GM19395 (cell line): ENCODE measurements around the gene CELSR3.

Experiments
- ATAC-seq: cut with Tn5 transposase; IDR thresholded peaks from one replicate; pipeline ENCODE4 v1.9.1; 2021; ENCODE audit warnings: mild to moderate bottlenecking, moderate library complexity; ENCODE audit not compliant: unreplicated experiment

The CELSR3 gene

DNA sequence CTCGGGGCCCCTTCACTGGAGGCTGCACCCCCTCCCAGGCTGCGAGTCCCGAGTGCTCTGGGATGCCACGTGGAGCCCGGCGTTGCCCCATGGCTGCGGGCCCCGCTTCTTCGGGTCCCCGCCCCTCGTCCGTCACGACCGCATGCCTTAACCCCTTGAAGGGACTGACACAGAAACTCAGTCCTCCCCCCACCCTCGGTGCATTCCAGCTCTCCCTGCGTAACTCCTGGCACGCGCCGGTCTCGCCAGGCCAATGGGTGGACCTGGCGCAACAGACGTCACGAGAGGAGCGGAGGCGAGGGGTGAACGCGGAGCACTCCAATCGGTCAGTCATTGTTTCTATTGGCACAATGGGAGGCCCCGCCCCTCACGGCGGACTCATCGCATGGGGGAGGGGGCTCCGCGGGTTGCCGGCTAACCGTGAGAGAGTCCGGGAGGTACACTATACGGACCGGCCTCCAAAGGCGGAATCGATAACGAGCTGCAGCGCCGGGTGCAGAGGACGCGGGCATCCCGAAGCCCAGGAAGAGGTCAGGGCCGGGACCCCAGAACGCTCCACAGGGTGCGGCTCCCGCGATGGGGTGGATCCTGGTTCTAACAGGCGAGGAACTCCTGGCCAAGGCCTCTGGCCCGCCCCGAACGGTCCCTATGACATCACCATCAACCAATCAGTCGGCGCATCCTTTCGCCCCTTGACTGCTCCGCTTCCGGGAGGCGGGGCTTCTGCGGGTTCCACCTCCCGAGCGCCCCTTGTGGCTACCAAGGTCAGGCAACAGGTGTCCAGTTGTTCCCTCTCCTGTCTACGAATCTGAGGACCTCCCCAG, 1.0 kb upstream of the CELSR3 start:
- ATAC-seq, result peak; percentile 89

DNA sequence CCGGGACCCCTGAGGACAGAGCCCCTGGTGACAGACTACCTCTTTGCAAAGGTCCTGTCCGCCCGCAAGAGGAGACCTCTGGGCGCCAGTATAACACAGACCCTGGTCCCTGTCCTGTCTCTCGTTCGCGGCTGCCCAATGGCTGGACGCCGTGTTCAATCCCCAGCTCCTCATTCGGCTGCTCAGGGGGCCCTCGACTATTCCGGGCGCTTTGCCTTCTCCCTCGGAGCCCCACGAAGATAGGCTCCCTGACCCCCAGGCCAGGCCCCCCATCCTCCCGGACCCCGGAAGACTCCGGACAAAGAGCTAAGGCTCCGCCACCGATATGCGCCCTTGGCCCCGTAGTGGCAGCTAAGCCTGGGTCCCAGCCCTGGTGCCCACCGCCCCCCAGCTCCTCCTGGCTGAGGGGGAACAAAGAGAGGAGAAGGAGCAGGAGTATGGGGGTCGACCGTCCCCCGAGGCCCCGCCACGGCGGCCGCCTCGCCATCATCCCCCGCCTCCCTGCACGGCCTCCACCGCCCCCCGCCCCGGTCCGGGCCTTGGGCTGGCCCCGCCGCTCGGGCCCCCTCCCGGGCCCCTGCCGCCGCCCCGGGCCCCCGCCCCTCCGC, 437 bp downstream of the CELSR3 start:
- no peak for ATAC-seq

DNA sequence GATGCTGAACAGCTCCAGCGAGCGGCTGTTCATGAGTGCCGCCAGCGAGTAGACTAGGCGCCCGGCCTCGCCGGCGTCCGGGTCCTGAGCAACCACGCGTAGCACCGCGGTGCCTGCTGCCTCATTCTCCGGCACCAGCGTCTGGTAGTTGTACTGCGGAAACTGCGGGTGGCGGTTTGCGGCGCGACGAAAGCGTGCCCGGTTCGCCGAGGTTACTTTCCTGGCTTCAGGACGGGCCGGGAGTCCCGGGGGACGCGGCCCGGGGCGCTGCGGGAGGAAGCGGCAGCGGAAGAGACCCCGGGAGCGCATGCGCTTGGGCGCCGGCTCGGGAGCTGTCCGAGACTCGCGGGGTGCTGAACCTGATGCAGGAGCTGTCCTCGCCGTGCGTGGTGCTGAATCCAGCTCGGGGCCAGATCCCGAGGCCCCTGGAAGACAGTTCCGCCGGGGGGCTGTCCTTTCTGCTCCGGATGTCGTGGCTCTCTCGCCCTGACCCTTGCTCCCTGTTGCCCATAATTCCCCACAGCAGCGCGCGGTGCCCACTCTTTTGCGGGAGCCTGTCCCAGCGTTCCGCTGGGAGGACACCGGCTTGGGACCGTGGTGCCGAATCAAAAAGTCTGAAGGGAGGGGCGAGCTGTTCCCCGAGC, 1.1 kb downstream of the CELSR3 start:
- ATAC-seq, result no peak

DNA sequence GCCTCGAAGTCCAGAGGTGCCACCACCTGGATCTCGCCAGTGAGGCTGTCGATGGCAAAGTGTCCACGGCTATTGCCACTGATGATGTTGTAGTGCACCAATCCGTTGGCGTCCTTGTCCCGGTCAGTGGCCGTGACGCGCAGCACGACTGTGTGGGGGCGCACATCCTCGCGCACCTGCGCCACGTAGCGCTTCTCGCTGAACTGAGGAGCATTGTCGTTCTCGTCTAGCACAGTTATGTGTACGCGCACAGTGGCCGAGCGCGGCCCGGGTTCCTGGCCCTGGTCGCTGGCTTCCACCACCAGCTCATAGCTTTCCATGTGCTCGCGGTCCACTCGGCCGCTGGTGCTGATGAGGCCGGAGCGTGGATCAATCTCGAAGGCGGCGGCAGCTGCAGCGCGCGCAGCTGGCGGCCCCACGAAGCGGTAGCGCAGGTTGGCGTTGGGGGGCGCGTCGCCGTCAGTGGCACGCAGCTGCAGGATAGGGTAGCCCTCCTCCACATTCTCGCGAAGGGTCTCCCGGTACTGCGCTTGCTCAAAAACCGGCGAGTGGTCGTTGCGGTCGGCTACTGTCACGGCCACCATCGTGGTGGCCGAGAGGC, 1.8 kb downstream of the CELSR3 start:
- ATAC-seq, result no peak

DNA sequence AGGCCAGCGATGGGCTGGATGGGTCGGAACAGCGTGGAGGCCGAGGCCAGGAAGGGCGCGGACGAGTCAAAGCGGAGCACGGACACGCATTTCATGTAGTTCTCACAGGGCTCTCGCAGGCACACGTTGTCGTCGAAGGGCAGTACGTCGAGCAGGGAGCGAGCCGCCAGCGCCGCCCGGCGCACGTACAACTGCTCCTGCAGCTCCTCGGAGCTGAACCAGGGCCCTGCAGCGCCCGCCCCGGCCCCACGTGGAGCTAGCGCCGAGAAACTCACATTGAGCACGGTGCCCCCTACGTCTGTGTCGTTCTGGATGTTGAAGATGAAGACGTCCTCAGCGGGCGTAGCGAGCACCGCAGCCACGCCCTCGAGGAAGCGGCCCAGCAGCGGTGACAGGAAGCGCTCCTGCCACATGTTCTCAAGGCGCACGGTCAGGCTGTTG, 5.8 kb downstream of the CELSR3 start:
- ATAC-seq, result no peak

DNA sequence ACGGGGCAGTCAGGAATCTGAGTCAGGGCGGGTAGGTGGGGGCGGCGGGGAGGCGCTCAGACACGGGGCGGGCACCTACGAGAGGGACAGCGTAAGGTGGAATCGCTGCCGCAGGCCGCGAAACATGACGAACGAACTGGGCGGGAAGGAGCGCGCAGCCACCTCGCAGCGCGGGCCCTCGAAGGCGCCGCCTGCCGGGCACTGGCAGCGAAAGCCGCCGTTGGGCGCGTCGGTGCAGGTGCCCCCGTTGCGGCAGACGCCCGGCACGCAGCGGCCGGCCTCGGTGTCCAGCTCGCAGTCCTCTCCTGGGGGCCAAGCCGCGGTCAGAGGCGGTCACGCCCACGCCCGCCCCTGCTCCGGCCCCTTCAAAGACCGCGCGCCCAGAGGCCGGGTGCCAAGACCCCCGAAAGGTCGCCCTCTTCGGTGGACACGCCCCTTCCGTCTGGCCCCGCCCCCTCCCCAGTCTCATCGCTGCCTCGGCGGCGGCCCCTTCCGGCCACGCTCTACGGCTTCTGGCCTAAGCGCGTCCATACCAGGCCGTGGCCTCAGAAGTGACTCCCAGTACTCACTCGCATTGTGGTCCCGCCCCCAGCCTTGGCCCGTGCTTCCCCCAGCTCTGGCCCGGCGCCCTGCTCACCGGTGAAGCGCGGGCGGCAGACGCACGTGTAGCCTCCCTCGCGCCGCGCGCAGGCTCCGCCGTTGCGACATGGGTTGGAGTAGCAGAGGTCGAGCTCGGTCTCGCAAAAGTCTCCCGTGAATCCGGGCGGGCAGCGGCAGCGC, 6.4 kb downstream of the CELSR3 start:
- peak; percentile 51 for ATAC-seq

DNA sequence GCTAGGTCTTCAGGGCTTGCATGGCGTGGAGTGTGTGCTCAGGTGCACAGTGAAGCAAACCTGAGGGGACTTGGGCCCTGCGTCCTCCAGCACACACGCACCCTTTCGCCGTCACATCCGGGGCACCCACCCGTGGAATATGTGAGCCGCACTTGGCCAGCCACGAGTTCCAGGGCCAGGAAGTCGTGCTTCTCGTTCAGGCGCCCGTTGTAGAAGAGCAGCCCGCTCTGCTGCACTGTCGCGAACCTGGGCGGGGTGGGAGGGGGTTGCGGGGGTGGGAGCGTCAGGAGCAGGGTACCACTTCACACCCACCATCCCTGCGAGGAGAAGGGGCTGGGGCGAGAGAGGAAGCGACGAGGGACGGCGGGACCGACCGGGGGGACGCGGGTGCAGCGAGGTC, 7.1 kb downstream of the CELSR3 start:
- no peak for ATAC-seq

DNA sequence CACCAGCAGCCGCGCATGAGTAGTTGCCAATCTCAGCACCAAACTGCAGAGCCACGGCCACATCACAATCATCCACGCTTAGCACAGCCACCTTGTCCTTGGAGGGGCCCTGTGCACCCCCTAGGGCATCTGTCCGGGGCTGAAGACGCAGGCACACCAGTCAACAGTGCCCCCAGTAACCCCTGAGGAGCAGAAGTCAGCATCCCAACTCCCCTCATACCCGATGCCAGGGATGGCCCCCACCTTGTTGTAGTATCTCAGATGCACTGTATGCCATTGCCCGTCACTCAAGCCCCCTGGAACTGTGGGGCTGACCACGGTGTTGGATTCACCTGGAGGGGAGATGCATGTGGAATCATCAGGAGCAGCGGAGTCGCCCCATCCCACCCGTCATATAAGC, 7.6 kb downstream of the CELSR3 start:
- no peak for ATAC-seq

DNA sequence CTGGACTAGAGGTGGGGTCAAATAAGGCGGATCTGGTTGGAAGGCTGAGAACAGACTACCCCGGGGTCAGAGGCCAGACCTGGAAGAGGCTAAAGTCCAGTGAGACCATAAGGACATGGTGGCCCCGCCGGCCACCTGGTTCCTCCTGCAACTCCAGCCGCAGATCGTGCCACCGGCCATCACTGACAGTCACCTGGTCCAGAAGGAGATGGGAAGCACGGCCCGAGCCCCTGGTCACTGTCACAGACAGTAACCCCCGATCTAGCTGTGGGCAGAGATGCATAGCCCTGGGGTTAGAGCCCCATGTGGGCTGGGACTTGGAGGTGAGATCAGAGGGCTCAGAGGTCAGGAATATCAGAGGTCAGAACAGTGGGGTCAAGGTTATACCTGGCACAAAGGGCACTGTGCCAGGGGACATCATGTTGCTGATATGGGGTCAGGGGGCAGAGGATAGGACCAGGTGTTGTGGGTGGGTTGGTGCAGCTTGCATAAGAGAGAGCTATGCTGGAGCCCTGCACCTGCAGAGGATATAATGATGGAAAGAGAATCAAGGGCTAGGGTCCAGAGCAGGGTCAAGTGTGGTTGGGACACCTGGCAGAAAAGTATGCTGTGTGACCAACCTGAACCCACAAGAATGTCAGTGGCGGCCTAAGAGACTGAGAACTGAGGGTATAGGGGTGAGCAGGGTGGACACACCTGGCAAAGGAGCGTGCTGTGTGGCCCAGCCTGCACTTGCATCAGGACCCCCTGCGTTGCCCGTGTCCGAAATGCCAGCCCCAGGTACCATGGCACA, 9.6 kb downstream of the CELSR3 start:
- ATAC-seq, result no peak

DNA sequence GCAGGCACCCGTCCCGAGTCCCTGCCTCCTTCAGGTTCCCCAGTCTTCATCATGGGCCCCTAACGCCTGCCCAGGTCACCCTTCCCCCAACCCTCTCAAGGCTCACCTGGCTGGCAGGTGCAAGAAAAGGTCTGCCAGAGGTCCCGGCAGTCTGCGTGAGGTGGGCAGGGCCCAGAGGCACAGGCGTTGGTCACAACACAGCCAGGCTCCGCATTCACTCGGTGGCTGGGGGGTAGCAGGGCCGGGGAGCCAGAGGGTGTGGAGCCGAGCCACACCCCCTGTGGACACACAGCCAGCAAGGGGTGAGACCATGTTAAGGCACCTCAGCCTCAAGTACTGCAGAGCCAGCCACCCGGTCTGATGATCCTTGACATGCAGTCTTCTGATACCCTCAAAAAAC, 10.9 kb downstream of the CELSR3 start:
- no peak for ATAC-seq

DNA sequence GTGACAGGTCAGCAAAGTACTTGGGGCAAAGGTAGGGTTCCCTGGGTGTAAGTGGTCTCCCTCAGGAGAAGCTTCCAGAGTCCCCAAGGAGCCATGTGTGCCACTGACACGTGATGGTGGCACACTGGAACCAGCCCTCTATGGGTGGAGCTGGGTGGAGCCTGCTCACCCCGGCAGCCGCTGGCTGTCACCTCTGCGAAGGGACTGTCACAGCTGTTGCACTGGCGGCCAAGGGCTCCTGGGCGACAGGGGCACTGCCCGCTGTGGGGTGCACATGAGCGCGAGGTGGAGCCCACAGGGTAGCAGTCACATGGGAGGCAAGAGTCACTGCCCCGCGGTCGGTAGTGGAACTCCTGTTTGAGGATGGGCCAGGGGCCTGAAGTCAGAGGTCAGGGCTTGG, 12.0 kb downstream of the CELSR3 start:
- ATAC-seq, result no peak

DNA sequence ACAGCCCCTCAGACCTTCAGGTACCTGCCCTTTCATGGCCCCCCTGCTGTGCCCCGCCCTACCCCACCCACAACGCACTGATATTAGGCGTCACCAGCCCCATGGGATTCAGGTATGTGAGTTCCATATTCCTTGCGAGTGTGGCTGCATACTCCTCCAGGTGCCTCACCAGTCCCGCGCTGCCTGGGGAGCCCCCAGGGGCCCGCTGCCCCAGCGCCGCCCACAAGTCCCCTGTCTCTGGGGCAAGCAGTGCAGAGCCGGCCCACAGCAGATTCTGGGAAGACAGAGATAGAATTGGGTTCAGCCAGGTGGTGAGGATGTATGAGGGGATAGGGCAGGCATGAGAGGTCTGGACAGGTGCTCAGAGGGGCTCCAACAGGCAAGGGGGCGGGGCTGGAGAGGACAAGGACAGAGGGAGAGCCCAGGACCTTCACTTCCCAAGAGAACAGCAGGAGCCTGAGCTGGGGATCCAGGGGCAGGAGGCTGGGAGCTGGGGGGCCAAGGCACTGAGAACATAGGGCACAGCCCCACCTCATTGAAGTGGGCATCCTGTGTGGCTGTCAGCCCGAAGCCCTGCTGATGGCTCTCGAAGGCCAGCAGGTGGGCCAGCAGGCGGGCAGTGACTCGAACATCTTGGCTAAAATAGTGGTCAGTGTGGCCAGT, 14.4 kb downstream of the CELSR3 start:
- no peak for ATAC-seq

DNA sequence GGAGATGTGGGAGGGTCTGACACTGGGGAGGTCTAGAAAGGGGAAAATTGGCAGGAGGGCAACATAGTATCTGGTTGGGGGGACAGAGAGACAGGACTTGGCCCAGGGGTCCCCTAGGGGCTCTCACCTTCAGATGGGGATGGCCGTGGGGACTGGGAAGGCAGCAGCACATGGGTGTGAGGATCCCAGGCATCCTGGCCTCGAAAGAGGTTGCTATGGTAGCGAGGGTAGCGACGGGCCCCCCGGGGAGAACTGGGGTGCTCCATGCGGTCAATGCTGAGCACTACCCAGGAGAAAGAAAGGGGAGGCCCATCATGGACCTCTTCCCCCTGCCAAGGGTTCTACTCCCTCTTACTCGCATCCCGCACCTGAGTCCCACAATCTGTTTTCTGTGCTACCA, 15.0 kb downstream of the CELSR3 start:
- no peak for ATAC-seq

DNA sequence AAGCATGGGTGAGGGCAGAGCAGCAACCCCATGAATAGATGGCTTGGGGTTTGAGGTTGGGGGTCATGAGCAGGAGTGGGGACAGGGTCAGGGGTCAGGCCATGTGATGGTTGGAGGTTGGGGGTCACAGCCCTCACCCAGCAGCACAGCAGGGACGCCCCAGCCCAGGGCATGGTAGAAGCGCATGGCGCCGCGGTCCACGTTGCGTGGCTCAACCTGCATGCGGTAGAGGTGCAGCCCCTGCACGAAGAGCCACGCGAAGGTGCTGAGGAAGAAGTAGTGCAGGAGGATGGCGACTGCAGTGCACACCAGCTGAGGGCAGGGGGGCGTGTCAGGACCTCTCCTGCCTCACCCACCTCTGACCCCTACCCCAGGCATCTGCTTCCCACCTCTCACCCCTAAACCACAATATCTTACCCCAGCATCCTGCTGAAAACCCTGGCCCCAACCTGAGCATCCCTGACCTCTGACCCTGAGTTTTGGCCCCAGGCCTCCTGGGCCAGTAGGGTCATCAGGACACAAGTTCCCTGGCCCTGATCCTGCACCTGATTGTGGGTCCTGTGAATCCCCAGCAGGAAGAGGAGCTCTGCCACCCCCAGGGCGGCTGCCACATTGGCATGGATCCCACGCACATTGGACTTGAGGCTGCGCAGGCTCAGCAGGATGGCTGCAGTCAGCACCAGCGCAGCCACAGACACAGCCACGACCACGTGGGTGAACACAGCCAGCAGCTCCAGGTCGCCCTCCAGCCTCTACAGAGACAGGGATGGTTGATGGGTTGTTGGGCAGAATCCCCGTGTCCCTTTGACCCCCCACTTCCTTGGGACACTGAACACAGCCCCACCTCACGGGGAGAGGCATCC, 17.6 kb downstream of the CELSR3 start:
- ATAC-seq, result no peak

DNA sequence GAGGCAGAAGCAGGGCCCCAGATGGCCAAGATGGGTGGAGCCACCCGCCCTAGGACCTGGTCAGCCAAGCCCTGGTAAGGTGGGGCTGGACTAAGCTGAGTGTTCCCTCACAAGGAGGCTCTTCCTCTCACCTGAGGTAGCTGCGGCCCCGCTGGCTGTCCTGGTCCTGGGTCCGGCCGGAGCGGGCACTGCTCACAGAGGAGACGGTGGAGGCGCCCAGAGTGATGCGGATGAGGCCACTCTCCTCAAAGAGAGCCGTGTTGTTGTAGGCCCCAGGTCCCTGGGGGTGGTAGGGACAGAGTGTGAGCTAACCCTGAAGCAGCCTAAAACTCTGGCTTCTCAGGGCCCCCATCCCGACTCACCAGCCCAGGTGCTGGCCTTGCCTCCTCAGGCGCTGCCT, 20.1 kb downstream of the CELSR3 start:
- ATAC-seq, result no peak

DNA sequence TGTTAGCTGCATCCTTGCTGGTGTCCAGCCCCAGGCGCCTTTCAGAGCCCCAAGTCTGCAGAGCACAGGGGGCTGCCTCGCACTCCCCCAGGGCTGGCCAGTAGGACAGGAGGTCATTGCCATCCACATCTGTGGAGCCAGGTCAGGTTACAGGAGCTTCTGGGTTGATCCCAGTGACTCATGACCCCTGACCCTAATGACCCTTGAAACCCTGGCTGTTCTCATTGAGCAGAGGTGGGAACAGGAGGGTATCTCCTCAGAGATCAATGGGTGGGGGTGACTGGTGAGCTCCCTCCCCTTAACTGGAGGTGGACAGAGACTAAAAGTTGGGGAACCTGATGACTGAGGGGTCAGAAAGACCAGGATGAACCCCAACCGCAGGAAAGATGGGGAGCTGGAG, 21.3 kb downstream of the CELSR3 start:
- ATAC-seq, result no peak

DNA sequence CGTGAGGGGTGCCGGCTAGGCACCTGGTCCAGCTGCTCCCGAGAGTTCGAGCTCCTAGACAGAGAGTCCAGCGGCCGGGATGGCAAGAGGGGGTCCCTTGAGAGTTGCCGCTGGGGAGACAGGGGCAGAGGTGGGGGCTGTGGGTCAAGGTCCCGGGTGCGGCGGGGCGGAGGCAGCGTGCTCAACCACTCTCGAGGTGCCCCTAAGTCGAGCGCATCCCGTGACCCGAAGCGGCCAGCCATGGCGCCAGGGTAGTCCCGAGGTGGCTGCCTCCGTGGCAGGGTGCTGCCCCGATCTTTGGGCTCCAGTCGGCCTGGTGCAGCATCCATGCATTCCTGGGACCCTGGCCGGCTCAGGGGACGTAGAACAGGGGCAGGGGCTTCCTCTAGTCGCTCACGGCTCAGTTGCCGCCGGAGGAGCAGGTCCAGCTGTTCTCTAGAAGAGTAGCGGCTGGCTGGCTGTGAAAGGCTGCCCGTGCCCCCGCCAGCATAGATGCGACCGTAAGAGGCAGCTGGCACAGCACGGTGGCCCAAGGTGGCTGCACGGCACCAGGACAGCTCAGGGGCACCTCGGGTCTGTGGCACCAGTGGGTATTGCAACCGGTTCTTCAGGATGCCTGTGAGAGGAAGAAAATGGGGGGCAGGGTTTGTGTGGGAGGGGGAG, 22.6 kb downstream of the CELSR3 start:
- no peak for ATAC-seq

DNA sequence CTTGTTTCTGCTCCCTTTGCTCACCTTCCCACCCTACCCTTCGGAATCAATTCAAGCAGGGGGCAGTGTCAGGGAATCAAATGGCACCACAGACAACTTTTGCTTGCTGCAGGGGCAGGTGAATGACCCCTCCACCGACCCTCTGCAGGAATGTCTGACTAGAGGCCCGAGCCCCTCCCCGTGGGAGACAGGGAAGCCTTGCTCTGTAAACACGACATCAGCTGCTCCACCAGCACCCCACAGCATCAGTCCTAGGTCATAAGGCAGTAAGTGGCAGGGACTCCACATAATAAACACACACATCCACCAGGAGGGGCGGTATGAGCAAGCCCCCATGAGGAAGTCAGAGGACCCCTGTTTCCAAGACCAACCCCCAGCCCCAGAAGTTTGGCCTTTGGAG, 25.4 kb downstream of the CELSR3 start:
- ATAC-seq, result no peak
